Neural progenitor cell (in vitro differentiated cells): ENCODE measurements around the gene NEGR1.

Experiments
- EZH2 ChIP-seq: fragments of 200-600 bp; sonication (generic); IDR thresholded peaks from 2 replicates; pipeline ENCODE4 v1.6.1; 2017; ENCODE audit warnings: antibody characterized with exemption, mild to moderate bottlenecking, moderate library complexity
- TF ChIP-seq, protein P1 (sequence below): fragments of 200-600 bp; sonication (generic); IDR thresholded peaks from 2 replicates; pipeline ENCODE4 v1.5.1; 2017; ENCODE audit warnings: antibody characterized with exemption, mild to moderate bottlenecking

GRCh38 chr1:72322910-72323309 is 40.6 kb upstream of the NEGR1 start:
- TF ChIP-seq, protein P1, sequence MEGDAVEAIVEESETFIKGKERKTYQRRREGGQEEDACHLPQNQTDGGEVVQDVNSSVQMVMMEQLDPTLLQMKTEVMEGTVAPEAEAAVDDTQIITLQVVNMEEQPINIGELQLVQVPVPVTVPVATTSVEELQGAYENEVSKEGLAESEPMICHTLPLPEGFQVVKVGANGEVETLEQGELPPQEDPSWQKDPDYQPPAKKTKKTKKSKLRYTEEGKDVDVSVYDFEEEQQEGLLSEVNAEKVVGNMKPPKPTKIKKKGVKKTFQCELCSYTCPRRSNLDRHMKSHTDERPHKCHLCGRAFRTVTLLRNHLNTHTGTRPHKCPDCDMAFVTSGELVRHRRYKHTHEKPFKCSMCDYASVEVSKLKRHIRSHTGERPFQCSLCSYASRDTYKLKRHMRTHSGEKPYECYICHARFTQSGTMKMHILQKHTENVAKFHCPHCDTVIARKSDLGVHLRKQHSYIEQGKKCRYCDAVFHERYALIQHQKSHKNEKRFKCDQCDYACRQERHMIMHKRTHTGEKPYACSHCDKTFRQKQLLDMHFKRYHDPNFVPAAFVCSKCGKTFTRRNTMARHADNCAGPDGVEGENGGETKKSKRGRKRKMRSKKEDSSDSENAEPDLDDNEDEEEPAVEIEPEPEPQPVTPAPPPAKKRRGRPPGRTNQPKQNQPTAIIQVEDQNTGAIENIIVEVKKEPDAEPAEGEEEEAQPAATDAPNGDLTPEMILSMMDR = no peak
- TF ChIP-seq EZH2 = no peak
